H9 (cell line): ENCODE data around the gene RNF224. TPM values are rescaled to one million over a fixed set of nuclear protein-coding genes. Genes with fewer than 3 reads are reported as not detected.

Experiments
- DNase-seq: peaks from one replicate; pipeline ENCODE4 v3.0.0-alpha.2; 2017
- H2AFZ ChIP-seq: one replicate; pipeline ENCODE4 v1.6.1; 2013; ENCODE audit warnings: mild to moderate bottlenecking, low read length, control low read depth, moderate library complexity
- H2AK5ac ChIP-seq: 2 replicates; pipeline ENCODE4 v1.6.1; 2013; ENCODE audit warnings: low read length, control low read depth, mixed read lengths; ENCODE audit not compliant: insufficient read length
- H2BK120ac ChIP-seq: one replicate; pipeline ENCODE4 v1.6.1; 2013; ENCODE audit warnings: low read depth, mild to moderate bottlenecking, low read length, control low read depth, inconsistent platforms; ENCODE audit not compliant: poor library complexity, severe bottlenecking
- H2BK12ac ChIP-seq: 2 replicates; pipeline ENCODE4 v1.6.1; 2013; ENCODE audit warnings: low read length, control low read depth, mixed read lengths, low read depth; ENCODE audit not compliant: insufficient read length
- H2BK15ac ChIP-seq: 2 replicates; pipeline ENCODE4 v1.6.1; 2013; ENCODE audit warnings: low read depth, low read length, control low read depth
- H2BK20ac ChIP-seq: one replicate; pipeline ENCODE4 v1.6.1; 2013; ENCODE audit warnings: low read depth, mild to moderate bottlenecking, low read length, control low read depth, inconsistent platforms; ENCODE audit not compliant: poor library complexity, severe bottlenecking
- H2BK5ac ChIP-seq: 2 replicates; pipeline ENCODE4 v1.6.1; 2013; ENCODE audit warnings: low read length, control low read depth, mixed read lengths; ENCODE audit not compliant: insufficient read length
- H3K14ac ChIP-seq: 2 replicates; pipeline ENCODE4 v1.6.1; 2013; ENCODE audit warnings: low read length, control low read depth; ENCODE audit not compliant: insufficient read depth
- H3K18ac ChIP-seq: 2 replicates; pipeline ENCODE4 v1.6.1; 2013; ENCODE audit warnings: low read depth, mild to moderate bottlenecking, mixed read lengths, low read length, control low read depth; ENCODE audit not compliant: insufficient read length
- H3K23ac ChIP-seq: 2 replicates; pipeline ENCODE4 v1.6.1; 2013; ENCODE audit warnings: low read length, control low read depth, mixed read lengths, low read depth; ENCODE audit not compliant: insufficient read length
- H3K23me2 ChIP-seq: 2 replicates; pipeline ENCODE4 v1.6.1; 2013; ENCODE audit warnings: low read depth, mild to moderate bottlenecking, mixed read lengths, low read length, control low read depth; ENCODE audit not compliant: insufficient read length, poor library complexity, severe bottlenecking
- H3K27ac ChIP-seq: 2 replicates; pipeline ENCODE4 v1.5.1; 2013; ENCODE audit warnings: low read length, control low read depth, mixed read lengths, low read depth; ENCODE audit not compliant: insufficient read length
- H3K27me3 ChIP-seq: 2 replicates; pipeline ENCODE4 v1.6.1; 2013; ENCODE audit warnings: low read length, control low read depth, inconsistent platforms; ENCODE audit not compliant: insufficient read depth
- H3K4ac ChIP-seq: 2 replicates; pipeline ENCODE4 v1.6.1; 2013; ENCODE audit warnings: low read depth, mild to moderate bottlenecking, control low read depth, inconsistent platforms, low read length, moderate library complexity
- H3K4me1 ChIP-seq: 2 replicates; pipeline ENCODE4 v1.6.1; 2013; ENCODE audit warnings: low read length, control low read depth, inconsistent platforms; ENCODE audit not compliant: insufficient read depth
- H3K4me2 ChIP-seq: 2 replicates; pipeline ENCODE4 v1.6.1; 2013; ENCODE audit warnings: low read length, control low read depth, mixed read lengths; ENCODE audit not compliant: insufficient read length, insufficient read depth
- H3K56ac ChIP-seq: 2 replicates; pipeline ENCODE4 v1.6.1; 2013; ENCODE audit warnings: low read depth, mild to moderate bottlenecking, mixed read lengths, low read length, control low read depth; ENCODE audit not compliant: insufficient read length
- H3K79me1 ChIP-seq: 2 replicates; pipeline ENCODE4 v1.6.1; 2013; ENCODE audit warnings: low read depth, mild to moderate bottlenecking, moderate library complexity, low read length, control low read depth, inconsistent platforms; ENCODE audit not compliant: insufficient read depth, poor library complexity, severe bottlenecking
- H3K79me2 ChIP-seq: 2 replicates; pipeline ENCODE4 v1.6.1; 2013; ENCODE audit warnings: low read length, control low read depth, inconsistent platforms; ENCODE audit not compliant: insufficient read depth
- H3K9ac ChIP-seq: 2 replicates; pipeline ENCODE4 v1.6.1; 2013; ENCODE audit warnings: low read length, control low read depth, mixed read lengths; ENCODE audit not compliant: insufficient read length; ENCODE audit errors: extremely low read depth
- H3K9me3 ChIP-seq: one replicate; pipeline ENCODE4 v1.6.1; 2013; ENCODE audit warnings: low read depth, low read length, inconsistent platforms; ENCODE audit not compliant: control insufficient read depth
- H3T11ph ChIP-seq: one replicate; pipeline ENCODE4 v1.6.1; 2013; ENCODE audit warnings: mild to moderate bottlenecking, low read length, control low read depth, inconsistent platforms
- H4K20me1 ChIP-seq: one replicate; pipeline ENCODE4 v1.6.1; 2013; ENCODE audit not compliant: control insufficient read depth, insufficient read length, insufficient read depth
- H4K5ac ChIP-seq: 2 replicates; pipeline ENCODE4 v1.6.1; 2013; ENCODE audit warnings: low read depth, mild to moderate bottlenecking, mixed read lengths, low read length, control low read depth; ENCODE audit not compliant: insufficient read length
- H4K8ac ChIP-seq: replicated peaks from 2 replicates; pipeline ENCODE4 v1.6.1; 2013; ENCODE audit warnings: low read length, control low read depth, mixed read lengths, low read depth; ENCODE audit not compliant: insufficient read length
- H4K91ac ChIP-seq: 2 replicates; pipeline ENCODE4 v1.6.1; 2013; ENCODE audit warnings: low read depth, mild to moderate bottlenecking, moderate library complexity, mixed read lengths, low read length, control low read depth; ENCODE audit not compliant: insufficient read length
- H3K27ac Mint-ChIP-seq, 3 experiments: 2 replicates in 2 of 3; 3 replicates in 1 of 3; pipeline ENCODE4 v1.8.0; 2020 to 2021; ENCODE audit warnings: mixed read lengths in 3 of 3, mild to moderate bottlenecking in 1 of 3, moderate library complexity in 1 of 3
- H3K27me3 Mint-ChIP-seq: 2 replicates; pipeline ENCODE4 v1.8.0; 2021; ENCODE audit warnings: low read depth, mild to moderate bottlenecking, moderate library complexity, mixed read lengths
- H3K36me3 Mint-ChIP-seq, 3 experiments: 2 replicates in 2 of 3; 3 replicates in 1 of 3; pipeline ENCODE4 v1.8.0; 2020 to 2021; ENCODE audit warnings: low read depth in 3 of 3, mixed read lengths in 3 of 3; ENCODE audit not compliant: insufficient read depth in 1 of 3
- H3K4me1 Mint-ChIP-seq, 2 experiments: 2 replicates each; pipeline ENCODE4 v1.8.0; 2020; ENCODE audit warnings: mixed read lengths in 2 of 2
- H3K4me3 Mint-ChIP-seq, 2 experiments: 2 replicates in 1 of 2; 3 replicates in 1 of 2; pipeline ENCODE4 v1.8.0; 2020 to 2021; ENCODE audit warnings: mild to moderate bottlenecking in 2 of 2, mixed read lengths in 2 of 2, moderate library complexity in 1 of 2
- H3K9me3 Mint-ChIP-seq, 2 experiments: 2 replicates in 1 of 2; 3 replicates in 1 of 2; pipeline ENCODE4 v1.8.0; 2020; ENCODE audit warnings: mild to moderate bottlenecking in 2 of 2, mixed read lengths in 2 of 2, moderate library complexity in 1 of 2
- WGBS: extraction: QIAGEN DNeasy Blood & Tissue Kit; methylation state at CpG from one replicate; pipeline ENCODE4 v1.1.7; 2013; ENCODE audit warnings: missing lambda C conversion rate, low lambda C conversion rate, mixed read lengths; ENCODE audit not compliant: insufficient read length; ENCODE audit errors: extremely low coverage; 5-methylcytosine and 5-hydroxymethylcytosine counted together
- total RNA-seq: library from RNA; stranded (reverse); gene quantifications from 2 replicates; pipeline ENCODE4 v1.2.1, GENCODE V29; 2021
- TF ChIP-seq, protein P1 (sequence below): fragments of 200-600 bp; sonication (generic); conservative IDR thresholded peaks from 3 replicates; pipeline ENCODE4 v1.8.0; 2021; ENCODE audit warnings: antibody characterized with exemption, mild to moderate bottlenecking

RNF224 gene
- total RNA-seq, 1 experiment from 2014 or later = 0.15 TPM

DNA sequence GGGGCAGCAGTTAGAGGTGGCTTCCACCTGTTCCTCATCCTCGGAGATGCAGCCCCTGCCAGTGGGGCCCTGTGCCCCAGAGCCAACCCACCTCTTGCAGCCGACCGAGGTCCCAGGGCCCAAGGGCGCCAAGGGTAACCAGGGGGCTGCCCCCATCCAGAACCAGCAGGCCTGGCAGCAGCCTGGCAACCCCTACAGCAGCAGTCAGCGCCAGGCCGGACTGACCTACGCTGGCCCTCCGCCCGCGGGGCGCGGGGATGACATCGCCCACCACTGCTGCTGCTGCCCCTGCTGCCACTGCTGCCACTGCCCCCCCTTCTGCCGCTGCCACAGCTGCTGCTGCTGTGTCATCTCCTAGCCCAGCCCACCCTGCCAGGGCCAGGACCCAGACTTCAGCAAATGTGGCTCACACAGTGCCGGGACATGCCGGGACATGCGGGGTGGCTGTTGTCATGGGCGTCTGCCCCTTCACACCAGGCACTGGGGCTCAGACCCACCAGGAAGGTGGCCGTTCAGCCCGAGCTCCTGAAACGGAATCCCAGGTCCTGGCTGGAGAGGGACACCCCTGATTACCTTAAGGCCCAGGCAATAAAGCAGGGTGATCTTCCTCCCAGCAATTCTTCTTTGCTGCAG, 1.5 kb upstream of the RNF224 start:
- no peak for DNase-seq
- H3K27me3 Mint-ChIP-seq = no peaks in the 10 kb centered on the region; the same call in 1 of the 2 replicates
- H2BK15ac ChIP-seq = no peak overlapping the region
- no peak overlapping the region for H3T11ph ChIP-seq
- no peaks in the 10 kb centered on the region for H3K27me3 ChIP-seq
- TF ChIP-seq, protein P1, sequence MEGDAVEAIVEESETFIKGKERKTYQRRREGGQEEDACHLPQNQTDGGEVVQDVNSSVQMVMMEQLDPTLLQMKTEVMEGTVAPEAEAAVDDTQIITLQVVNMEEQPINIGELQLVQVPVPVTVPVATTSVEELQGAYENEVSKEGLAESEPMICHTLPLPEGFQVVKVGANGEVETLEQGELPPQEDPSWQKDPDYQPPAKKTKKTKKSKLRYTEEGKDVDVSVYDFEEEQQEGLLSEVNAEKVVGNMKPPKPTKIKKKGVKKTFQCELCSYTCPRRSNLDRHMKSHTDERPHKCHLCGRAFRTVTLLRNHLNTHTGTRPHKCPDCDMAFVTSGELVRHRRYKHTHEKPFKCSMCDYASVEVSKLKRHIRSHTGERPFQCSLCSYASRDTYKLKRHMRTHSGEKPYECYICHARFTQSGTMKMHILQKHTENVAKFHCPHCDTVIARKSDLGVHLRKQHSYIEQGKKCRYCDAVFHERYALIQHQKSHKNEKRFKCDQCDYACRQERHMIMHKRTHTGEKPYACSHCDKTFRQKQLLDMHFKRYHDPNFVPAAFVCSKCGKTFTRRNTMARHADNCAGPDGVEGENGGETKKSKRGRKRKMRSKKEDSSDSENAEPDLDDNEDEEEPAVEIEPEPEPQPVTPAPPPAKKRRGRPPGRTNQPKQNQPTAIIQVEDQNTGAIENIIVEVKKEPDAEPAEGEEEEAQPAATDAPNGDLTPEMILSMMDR = no peak
- H3K4me3 Mint-ChIP-seq = no peak overlapping the region
- H3K4ac ChIP-seq = no peak overlapping the region
- no peak overlapping the region for H2BK120ac ChIP-seq
- H4K91ac ChIP-seq = no peak overlapping the region
- H3K18ac ChIP-seq = no peak overlapping the region
- no peak overlapping the region for H4K8ac ChIP-seq
- H3K79me1 ChIP-seq = no peaks in the 10 kb centered on the region
- H3K23ac ChIP-seq = no peak overlapping the region
- H3K9ac ChIP-seq = no peak overlapping the region
- H3K4me2 ChIP-seq = no peak overlapping the region
- H3K23me2 ChIP-seq = peaks cover 18% of the 10 kb centered on the region
- no peak overlapping the region for H3K27ac ChIP-seq
- H2BK12ac ChIP-seq = no peak overlapping the region
- H4K20me1 ChIP-seq = no peaks in the 10 kb centered on the region
- H2BK20ac ChIP-seq = no peak overlapping the region
- no peak overlapping the region for H3K14ac ChIP-seq
- H2AFZ ChIP-seq = no peak overlapping the region
- H3K27ac Mint-ChIP-seq = no peak overlapping the region
- no CpG with 5 or more reads among the region's 21 CpGs for WGBS
- no peaks in the 10 kb centered on the region for H3K36me3 Mint-ChIP-seq
- no peaks in the 10 kb centered on the region for H3K9me3 ChIP-seq
- H4K5ac ChIP-seq = no peak overlapping the region
- H2AK5ac ChIP-seq = no peak overlapping the region
- peaks cover 2 to 5% of the 10 kb centered on the region in 2 experiments for H3K4me1 Mint-ChIP-seq
- no peaks in the 10 kb centered on the region for H3K4me1 ChIP-seq
- no peaks in the 10 kb centered on the region for H3K79me2 ChIP-seq
- H2BK5ac ChIP-seq = no peak overlapping the region
- H3K56ac ChIP-seq = no peak overlapping the region
- H3K9me3 Mint-ChIP-seq = no peaks in the 10 kb centered on the region
